Activated CD8-positive, alpha-beta memory T cell treated with anti-CD3 and anti-CD28 coated beads, Interleukin-2, amount 50 U/mL, for 24 hours (primary cell): ENCODE measurements around the gene PSMD9.
"Not testable (repeated sequence)": the region's sequence is repeated elsewhere in the genome, so short reads cannot be mapped to it uniquely, and the experiment has no call there.

Experiments used
- DNase-seq: peaks from one replicate; pipeline ENCODE4 v3.0.0-alpha.2; 2020; ENCODE audit errors: extremely low read depth

The PSMD9 gene

DNA sequence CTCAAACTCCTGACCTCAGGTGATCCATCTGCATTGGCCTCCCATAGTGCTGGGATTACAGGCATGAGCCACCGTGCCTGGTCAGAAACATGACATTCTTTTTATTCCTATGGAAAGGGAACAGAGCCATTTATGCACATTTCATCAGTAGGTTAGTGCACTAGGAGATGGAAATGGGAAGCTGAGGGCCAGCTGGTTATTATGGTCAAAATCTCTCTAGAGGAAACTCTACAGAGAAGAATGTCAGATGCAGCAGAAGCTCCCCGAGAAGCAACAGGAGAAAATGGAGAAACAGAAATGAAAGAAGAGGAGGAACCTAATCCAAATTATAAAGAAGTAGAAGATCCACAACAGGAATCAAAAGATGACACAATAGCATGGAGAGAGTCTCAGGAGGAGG, 32.5 kb downstream of the PSMD9 start:
- no peak for DNase-seq

DNA sequence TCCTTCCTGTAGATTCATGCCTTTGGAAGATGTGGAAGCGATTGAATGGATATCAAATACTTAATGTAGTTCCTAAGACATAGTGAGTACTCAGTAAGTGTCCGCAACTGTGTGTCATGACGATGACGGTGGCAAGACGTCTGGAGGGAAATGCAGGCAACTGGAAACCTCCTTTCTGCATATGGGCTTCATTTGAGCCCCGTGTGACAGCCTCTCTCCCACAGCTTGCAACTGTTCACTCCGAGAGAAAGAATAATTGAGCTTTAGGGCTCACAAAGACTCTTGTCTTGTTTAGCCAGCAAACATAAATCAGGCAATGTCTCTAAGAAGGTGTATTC, 36.7 kb downstream of the PSMD9 start:
- DNase-seq: no peak

DNA sequence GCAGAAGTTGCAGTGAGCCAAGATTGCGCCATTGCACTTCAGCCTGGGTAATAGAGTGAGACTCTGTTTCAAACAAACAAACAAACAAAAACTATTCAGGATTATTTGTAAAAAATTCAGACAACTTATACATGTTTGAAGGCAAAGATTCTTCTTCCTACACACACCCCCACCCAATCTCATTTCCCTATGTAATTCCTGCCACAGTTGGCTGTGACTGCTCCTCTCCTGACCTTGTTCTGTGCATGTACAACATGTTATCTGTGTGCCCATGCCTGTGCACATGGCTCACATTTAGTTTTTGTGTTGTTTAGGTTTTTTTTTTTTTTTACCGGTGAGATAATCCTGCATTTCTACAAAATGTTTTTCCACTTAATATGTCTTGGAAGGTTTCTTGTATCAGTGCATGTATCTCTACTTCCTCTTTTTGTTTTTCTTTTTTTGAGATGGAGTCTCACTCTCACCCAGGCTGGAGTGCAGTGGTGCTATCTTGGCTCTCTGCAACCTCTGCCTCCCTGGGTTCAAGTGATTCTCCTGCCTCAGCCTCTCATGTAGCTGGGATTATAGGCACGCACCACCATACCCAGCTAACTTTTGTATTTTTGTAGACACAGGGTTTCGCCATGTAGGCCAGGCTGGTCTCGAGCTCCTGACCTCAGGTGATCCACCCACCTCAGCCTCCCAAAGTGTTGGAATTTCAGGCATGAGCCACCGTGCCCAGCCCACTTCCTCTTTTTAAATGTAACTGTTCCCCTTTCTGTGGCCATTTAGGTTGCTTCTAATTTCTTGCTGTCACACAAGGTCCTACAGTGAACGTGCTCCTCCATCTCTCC, 38.5 kb downstream of the PSMD9 start:
- DNase-seq: no peak

DNA sequence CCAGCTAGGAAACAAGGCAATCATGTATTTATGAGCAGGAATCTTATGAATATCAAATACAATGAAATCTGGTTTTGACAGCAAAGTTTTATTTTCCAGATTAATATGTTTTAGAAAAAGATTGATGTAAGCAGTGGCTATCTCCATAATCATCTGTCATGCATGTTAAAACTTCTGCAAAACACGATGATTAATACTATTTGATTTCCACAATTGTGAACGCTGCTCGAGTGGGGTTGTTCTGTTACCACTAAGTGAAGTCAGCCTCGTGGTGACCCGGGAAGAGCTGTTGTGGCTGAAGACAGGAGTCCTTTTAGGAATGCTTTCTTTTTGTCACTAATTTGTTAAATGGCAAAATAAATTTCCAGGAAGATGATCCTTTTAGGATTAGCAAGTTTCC, 39.2 kb downstream of the PSMD9 start:
- DNase-seq: no peak

DNA sequence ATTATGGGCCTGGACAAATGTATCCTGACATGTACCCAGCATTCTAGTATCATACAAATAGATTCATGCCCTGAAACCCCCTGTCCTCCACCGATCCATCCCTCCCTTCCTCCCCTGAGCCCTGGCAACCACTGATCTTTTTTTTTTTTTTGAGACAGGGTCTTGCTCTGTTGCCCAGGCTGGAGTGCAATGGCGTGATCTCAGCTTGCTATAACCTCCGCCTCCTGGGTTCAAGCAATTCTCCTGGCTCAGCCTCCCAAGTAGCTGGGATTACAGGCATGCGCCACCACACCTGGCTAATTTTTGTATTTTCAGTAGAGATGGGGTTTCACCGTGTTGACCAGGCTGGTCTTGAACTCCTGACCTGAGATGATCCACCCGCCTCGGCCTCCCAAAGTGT, 41.0 kb downstream of the PSMD9 start:
- not testable (repeated sequence) for DNase-seq

DNA sequence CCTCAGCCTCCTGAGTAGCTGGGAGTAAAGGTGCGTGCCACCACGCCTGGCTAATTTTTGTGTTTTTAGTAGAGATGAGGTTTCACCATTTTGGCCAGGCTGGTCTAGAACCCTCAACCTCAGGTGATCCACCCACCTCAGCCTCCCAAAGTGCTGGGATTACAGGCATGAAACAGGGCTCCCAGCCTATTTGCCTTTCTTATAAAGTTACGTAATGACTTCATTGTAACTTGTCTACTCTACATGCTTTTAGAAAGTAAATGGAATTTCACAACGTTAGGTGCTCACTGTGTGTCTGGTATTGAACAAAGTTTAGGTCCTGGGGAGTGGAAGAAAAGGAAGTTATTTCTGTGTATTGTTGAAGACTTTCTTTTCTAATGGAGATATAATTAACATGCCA, 42.3 kb downstream of the PSMD9 start:
- no peak for DNase-seq

DNA sequence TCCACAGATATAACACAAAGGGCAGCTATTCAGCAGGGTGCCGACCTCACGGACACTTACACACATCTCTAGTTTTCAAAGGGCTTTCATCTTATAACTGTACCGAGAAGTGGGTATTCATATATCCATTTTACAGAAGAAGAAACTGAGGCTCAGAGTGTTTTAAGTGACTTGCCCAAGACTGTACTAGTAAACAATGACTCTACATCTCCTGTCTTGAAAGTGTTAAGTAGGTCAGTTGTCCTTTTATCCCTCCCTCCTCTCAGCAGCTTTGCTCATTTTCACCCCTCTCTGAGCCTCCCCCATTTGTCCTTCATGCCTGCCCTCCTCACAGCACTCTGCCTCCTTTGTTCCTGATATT, 43.6 kb downstream of the PSMD9 start:
- no peak for DNase-seq

DNA sequence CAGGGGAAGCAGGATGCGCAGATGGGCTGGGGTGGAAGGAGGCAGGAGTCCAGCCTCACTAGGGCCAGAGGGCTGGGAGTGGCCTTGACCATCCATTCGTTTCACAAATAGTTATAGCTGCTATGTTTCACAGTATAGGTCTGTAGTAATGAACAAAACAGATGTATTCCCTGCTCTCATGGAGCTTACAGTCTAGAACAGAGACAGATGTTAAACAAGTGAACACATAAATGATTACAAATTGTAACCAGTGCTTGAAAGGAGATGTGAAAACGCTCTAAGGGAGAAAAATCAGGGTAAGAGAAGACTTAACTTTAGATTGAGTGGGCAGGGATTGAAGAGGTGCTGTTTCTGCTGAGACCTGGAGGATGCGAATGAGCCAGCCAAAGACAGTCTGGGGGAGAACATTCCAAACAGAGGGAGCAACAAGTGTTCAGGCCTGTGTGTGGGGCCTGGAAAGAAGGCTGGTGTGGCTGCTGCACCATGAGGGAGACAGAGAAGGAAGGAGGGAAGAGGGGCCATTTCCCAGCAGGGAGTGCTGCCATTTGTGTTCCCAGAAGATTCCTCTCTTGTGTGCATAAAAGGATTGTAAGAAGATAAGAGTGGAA, 44.4 kb downstream of the PSMD9 start:
- DNase-seq: no peak

DNA sequence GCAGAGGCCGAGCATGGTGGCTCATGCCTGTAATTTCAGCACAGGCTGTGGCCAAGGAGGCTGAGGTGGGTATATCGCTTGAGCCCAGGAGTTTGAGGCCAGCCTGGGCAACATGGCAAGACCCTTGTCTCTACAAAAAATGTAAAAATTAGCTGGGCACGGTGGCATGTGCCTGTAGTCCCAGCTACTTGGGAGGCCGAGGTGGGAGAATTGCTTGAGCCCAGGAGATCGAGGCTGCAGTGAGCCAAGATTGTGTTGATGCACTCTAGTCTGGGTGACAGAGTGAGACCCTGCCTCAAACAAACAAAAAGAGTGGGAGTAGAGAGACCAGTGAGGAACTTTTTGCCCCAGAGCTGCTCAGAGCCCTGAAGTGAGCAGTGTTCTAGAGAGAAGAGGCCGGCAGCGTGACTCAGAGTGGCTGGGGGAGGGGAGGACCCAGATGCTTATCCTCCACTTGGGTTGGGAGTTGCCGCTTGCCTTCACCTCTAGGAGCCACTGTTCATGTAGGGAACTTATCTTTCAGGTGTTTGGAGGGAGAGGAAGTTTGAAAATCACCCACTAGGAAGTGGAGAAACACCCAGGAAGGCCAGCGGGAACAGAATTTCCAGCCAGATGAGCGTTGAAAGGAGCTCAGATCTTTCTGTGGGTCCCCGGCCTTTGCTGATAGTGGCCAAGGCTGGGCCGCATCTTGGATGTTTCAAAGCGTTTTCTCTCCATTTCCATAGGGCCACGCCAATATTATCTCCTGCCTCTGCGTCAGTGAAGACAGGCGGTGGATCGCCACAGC, 45.1 kb downstream of the PSMD9 start:
- no peak for DNase-seq

DNA sequence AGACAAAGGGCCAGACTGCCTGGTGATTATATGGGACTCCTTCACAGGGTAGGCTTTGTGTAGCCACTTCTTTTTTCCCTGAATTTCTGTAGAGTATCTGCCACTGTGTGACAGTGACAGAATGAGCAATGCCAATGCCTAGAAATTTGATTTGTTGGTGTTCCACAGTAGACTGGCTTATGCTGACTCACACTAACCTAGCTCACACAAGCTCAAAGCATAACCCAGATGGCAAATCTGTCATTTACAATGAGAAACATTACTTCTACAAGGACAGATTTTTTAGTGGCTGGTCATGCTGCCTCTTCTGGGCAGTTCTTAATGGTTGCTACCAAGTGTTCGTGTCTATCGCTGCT, 45.7 kb downstream of the PSMD9 start:
- no peak for DNase-seq

DNA sequence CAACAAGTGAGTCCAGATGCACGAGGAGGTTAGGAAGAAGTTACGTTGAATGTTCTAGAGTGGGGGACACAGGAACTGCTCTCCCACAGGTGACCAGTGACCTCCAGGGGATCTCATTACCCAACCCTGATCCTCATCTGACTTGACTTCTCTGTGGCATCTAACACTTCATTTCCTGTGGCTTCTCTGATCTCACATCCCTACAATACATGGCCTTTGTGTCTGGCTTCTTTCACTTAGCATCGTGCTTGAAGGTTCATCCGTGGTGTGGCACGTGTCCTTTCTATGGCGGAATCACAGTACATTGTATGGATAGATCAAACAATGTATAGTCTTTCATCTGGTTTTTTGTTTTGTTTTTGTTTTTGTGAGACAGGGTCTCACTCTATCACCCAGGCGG, 49.1 kb downstream of the PSMD9 start:
- no peak for DNase-seq

DNA sequence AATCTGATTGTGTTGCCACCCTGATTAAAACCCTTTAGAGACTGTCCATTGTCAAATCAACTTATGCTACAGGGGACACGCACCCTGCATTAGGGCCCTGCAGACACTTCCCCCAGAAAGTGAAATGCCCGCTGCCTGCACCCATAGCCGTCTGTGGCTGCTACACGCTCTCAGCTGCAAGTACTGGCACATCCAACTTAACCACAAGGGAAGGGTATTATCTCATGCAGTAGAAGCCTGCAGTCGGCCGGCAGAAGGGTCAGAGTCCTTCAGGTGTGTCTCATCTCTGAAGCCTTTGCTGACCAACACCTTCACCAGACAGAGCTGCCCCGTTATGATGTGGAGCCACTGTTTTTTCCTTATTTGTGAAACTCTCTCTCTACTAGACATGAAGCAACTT, 50.6 kb downstream of the PSMD9 start:
- DNase-seq: no peak

DNA sequence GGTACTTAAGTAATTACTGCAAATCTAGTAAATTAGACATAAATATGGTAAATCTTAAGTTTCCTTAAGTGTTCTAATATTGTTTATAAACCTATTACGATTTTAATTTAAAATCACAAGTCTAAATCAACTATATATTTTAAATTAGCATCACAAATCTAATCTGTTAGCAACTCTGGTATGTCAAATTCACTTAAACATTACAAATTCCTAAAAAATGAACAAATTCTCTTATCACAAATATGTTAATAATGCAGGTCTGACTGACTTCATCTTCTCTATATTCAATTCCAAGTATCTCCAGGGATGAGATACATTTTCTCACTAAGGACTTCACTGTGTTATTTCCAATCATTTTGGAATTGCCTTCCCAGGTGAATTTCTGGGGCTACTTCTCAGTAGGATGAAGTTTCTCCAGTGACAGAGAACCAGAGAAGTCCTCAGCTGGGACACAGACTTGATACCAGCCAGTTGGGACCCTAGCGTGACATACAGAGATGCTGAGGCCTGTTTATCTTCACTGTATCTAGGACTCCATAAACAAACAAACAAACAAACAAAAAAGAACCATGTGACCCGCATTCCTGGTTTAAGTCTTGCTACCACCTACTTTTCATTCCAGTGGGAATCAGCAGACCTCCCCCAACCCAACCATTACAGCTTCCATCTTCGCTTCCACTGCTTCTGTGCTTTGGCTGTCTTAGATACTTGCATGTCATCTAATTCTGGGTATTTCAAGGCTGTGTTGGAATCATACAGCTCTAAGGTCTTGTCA, 51.6 kb downstream of the PSMD9 start:
- DNase-seq: no peak

DNA sequence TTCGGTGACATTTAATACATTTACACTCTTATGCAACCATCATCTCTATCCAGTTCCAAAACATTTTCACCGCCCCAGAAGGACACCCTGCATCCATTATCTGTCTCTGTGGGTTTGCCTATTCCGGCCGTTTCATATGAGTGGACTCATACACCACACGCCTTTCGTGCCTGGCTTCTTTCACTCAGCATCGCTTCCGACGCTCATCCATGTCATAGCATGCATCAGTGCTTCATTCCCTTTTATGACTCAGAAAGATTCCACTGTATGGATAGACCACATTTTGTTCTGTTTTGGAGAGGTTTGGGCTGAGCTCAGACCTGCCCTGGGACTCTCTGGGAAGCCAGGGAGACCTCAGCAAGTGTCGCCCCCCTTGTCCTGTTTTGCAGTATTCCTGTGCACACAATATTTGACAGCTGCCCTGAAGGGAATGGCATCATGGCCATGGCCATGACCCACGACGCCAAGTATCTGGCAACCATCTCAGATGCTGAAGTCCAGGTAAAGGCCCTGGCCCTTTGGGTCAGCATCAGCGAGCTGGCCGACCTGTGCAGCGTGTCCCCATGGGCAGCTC, 53.6 kb downstream of the PSMD9 start:
- no peak for DNase-seq

DNA sequence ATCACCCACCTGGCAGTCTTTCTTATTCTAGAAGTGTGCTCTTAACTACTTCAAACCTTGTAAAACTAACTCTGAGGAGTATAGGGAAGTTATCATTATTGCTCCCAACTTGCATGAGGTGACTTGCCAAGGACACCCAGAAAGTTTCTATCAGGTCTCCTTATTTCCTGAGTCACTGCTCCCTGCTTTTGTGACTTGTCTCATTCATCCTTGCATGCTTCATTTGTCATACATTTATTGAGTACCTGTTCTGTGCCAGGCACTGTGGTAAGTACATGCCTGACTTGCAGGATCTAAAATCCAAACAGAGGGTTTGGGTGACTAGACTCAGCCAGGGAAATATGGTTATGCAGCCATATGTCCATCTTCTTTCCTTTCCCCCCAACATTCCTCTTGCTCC, 55.3 kb downstream of the PSMD9 start:
- DNase-seq: no peak

DNA sequence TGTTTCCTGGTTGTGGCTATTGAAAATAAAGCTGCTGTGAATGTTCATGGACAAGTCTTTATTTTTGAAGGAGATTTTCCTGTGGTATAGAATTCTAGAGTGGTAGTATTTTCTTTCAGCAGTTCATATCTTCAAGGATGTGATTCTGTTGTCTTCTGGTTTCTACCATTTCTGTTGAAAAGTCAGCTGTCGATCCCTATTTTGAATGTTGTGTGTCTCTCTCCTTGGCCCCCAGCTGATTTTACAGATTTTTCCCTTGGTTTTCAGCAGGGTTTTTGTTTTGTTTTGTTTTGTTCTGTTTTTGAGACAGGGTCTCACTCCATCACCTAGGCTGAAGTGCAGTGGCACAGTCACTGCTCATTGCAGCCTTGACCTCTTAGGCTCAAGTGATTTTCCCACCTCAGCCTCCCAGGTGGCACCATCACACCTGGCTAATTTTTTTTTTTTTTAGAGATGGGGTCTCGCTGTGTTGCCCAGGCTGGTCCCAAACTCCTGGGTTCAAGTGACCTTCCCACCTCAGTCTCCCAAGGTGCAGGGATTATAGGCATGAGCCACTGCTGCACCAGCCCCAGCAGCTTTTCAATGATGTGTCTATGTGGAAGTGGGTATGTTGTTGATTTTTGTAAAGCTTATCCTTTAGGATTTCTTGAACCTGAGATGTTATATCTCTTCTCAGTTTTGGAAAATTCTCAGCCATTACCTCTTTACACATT, 57.9 kb downstream of the PSMD9 start:
- no peak for DNase-seq

DNA sequence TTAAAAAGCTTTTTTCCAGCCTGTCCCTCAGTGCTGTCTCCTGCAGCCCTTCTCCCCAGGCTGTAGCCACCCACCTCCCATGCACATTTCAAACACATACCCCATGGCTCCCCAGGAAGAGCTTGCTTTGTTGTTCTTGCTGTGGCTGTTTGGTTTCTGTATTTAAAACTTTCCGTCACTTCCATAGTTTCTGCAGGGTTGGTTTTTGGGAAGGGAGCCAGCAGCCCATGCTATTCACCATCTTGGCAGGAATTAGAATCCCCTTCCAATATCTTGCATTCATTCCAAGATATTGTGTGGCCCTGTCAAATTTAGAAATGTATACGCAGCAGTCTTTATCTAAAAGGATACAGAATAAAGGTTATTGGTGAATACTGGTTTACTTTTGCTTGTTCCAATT, 59.4 kb downstream of the PSMD9 start:
- DNase-seq: no peak

DNA sequence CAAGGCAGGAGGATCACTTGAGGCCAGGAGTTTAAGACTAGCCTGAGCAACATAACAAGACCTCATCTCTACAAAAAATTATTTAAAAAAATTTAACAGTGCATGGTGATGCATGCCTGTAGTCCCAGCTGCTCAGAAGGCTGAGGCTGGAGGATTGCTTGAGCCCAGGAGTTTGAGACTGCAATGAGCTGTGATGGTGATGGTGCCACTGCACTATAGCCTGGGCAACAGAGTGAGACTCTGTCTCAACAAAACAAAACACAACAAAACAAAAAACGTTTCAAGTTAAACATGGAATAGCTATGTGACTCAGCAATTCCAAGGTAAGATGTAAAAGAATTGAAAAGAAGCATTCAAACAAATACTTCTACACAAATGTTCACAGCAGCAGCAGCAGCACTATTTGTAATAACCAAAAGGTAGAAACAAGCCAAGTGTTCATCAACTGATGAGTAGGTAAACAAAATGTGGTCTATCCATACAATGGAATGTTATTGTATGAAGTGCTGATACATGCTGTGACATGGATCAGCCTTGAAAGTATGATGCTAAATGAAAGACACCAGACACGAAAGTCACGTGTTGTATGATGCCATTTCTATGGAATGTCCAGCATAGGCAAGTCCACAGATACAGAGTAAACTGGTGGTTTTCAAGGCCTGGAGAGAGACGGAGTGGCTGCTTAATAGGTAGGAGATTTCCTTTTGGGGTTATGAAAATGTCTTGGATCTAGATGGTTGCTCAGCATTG, 61.2 kb downstream of the PSMD9 start:
- no peak for DNase-seq

DNA sequence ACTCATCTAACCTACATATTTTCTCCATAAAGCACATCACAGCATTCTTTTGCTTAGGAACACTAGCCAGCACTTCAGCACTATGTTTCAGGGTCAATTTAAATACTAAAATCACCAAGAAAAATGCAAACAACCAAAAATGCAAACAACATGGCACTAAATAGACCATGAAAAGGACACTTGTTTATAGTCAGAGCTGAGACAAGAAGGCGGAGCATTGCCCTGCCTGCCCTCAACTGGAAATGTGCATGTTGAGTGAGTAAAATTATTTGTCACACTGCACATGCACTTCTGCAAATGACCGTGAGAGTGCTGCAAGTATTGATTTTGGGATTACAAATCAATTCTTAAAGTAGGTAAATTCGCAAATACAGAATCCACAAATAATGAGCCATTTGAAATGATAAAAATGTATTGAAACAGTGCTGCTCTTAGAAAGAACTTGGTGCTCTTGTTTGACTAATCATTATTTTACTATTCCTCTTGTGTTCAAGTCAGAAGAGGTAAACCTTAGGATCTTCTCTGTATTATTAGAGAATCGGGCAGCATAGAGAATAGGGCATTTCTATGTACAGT, 64.6 kb downstream of the PSMD9 start:
- DNase-seq: no peak

DNA sequence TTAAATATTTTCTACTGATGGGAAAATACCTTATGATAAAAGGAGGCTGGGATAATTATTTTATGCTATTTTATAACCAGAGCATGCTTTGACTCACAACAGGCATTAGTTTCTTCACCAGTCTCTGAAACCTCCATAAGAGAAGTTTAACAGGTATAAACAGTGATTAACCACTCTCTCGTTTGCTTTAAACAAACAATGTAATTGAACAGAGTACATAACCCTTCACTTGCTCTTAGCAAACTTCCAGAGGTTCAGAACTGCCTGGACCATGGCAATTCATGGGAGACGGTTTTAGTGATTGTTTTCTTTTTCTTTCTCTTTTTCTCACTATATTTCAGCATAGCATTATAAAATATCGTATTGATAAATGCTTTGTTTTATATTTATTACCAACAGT, 65.1 kb downstream of the PSMD9 start:
- DNase-seq: no peak
